WTC11 (cell line): Measurements from ENCODE around the gene TMPRSS12. TPM values are rescaled to one million over a fixed set of nuclear protein-coding genes. Genes with fewer than 3 reads are reported as not detected.
"Not testable (repeated sequence)": the region's sequence is repeated elsewhere in the genome, so short reads cannot be mapped to it uniquely, and the experiment has no call there.

Source experiments
- ATAC-seq: fragments of 200-7000 bp; cut with Tn5 transposase; 2 replicates; pipeline ENCODE4 v1.10.0; 2021; ENCODE audit warnings: mild to moderate bottlenecking, moderate library complexity
- CTCF ChIA-PET: fragments of 300-600 bp; sonication (Branson Sonifier 250); formaldehyde crosslinking; loops from one replicate; lab custom pipeline; 2021; ENCODE audit warnings: antibody characterized with exemption; lab: Charles Lee
- POLR2A ChIA-PET: fragments of 350-600 bp; sonication (Branson Sonifier 250); formaldehyde crosslinking; loops from one replicate; lab custom pipeline; 2021; ENCODE audit warnings: antibody characterized with exemption; lab: Charles Lee
- DNase-seq: peaks from one replicate; pipeline ENCODE4 v3.0.0; 2021; ENCODE audit warnings: low spot score
- H3K27ac Mint-ChIP-seq: 2 replicates; pipeline ENCODE4 v1.8.0; 2021; ENCODE audit warnings: mixed read lengths
- H3K27me3 Mint-ChIP-seq: 2 replicates; pipeline ENCODE4 v1.8.0; 2021; ENCODE audit warnings: low read depth, mild to moderate bottlenecking, moderate library complexity, mixed read lengths
- H3K36me3 Mint-ChIP-seq: 2 replicates; pipeline ENCODE4 v1.8.0; 2021; ENCODE audit warnings: mixed read lengths
- H3K4me1 Mint-ChIP-seq: 2 replicates; pipeline ENCODE4 v1.8.0; 2022; ENCODE audit warnings: mixed read lengths
- H3K4me3 Mint-ChIP-seq: 2 replicates; pipeline ENCODE4 v1.8.0; 2021; ENCODE audit warnings: mild to moderate bottlenecking, moderate library complexity, mixed read lengths
- H3K9me3 Mint-ChIP-seq: 2 replicates; pipeline ENCODE4 v1.8.0; 2021; ENCODE audit warnings: mixed read lengths
- ATF1 ChIP-seq: sonication (generic); formaldehyde crosslinking; IDR thresholded peaks from 2 replicates; pipeline ENCODE4 v1.8.1; 2023; ENCODE audit warnings: mild to moderate bottlenecking, moderate library complexity, missing genetic modification reagents
- ATF3 ChIP-seq: sonication (generic); formaldehyde crosslinking; conservative IDR thresholded peaks from 2 replicates; pipeline ENCODE4 v1.8.1; 2022; ENCODE audit warnings: mild to moderate bottlenecking, missing genetic modification reagents
- CBFB ChIP-seq: sonication (generic); formaldehyde crosslinking; IDR thresholded peaks from 2 replicates; pipeline ENCODE4 v1.8.1; 2022; ENCODE audit warnings: mild to moderate bottlenecking, low read depth, missing genetic modification reagents
- CTCF ChIP-seq: fragments of 200-600 bp; IDR thresholded peaks from 2 replicates; pipeline ENCODE4 v1.8.0; 2022; ENCODE audit warnings: antibody characterized with exemption
- FOXK1 ChIP-seq: sonication (generic); formaldehyde crosslinking; IDR thresholded peaks from 2 replicates; pipeline ENCODE4 v1.8.0; 2022; ENCODE audit warnings: mild to moderate bottlenecking, moderate library complexity, missing genetic modification reagents
- GABPB1 ChIP-seq: sonication (generic); formaldehyde crosslinking; IDR thresholded peaks from 2 replicates; pipeline ENCODE4 v1.8.1; 2023; ENCODE audit warnings: mild to moderate bottlenecking, missing genetic modification reagents
- GRHL2 ChIP-seq: fragments of 250-450 bp; sonication (Bioruptor Pico); IDR thresholded peaks from 2 replicates; pipeline ENCODE4 v1.8.0; 2022; ENCODE audit warnings: mild to moderate bottlenecking, moderate library complexity; ENCODE audit not compliant: insufficient replicate concordance, severe bottlenecking
- GTF2I ChIP-seq: fragments of 250-450 bp; sonication (Bioruptor Pico); conservative IDR thresholded peaks from 2 replicates; pipeline ENCODE4 v1.4.0; 2021; ENCODE audit warnings: mild to moderate bottlenecking
- HMGA2 ChIP-seq: fragments of 250-450 bp; sonication (Bioruptor Pico); IDR thresholded peaks from 2 replicates; pipeline ENCODE4 v1.4.0; 2021; ENCODE audit warnings: mild to moderate bottlenecking, moderate library complexity
- IRF1 ChIP-seq: sonication (generic); formaldehyde crosslinking; IDR thresholded peaks from 2 replicates; pipeline ENCODE4 v1.8.0; 2023; ENCODE audit warnings: missing genetic modification reagents
- KAT7 ChIP-seq: sonication (generic); formaldehyde crosslinking; IDR thresholded peaks from 2 replicates; pipeline ENCODE4 v1.8.1; 2023; ENCODE audit warnings: missing genetic modification reagents, mild to moderate bottlenecking, borderline replicate concordance
- MXD4 ChIP-seq: fragments of 250-450 bp; sonication (Bioruptor Pico); IDR thresholded peaks from 2 replicates; pipeline ENCODE4 v1.8.0; 2021; ENCODE audit warnings: mild to moderate bottlenecking, moderate library complexity, borderline replicate concordance
- MYBL2 ChIP-seq: sonication (generic); formaldehyde crosslinking; IDR thresholded peaks from 2 replicates; pipeline ENCODE4 v1.8.1; 2023; ENCODE audit warnings: mild to moderate bottlenecking, moderate library complexity, missing genetic modification reagents
- OVOL2 ChIP-seq: fragments of 250-450 bp; sonication (Bioruptor Pico); IDR thresholded peaks from 2 replicates; pipeline ENCODE4 v1.9.0; 2021; ENCODE audit warnings: mild to moderate bottlenecking, borderline replicate concordance
- PRRX2 ChIP-seq: fragments of 250-450 bp; sonication (Bioruptor Pico); IDR thresholded peaks from 2 replicates; pipeline ENCODE4 v1.8.0; 2021; ENCODE audit warnings: mild to moderate bottlenecking
- SMAD3 ChIP-seq: sonication (generic); formaldehyde crosslinking; IDR thresholded peaks from 2 replicates; pipeline ENCODE4 v1.8.0; 2022; ENCODE audit warnings: missing genetic modification reagents, mild to moderate bottlenecking, borderline replicate concordance
- SOX15 ChIP-seq: fragments of 250-450 bp; sonication (Bioruptor Pico); IDR thresholded peaks from 2 replicates; pipeline ENCODE4 v1.9.0; 2021; ENCODE audit warnings: mild to moderate bottlenecking
- STAT6 ChIP-seq: sonication (generic); formaldehyde crosslinking; conservative IDR thresholded peaks from 2 replicates; pipeline ENCODE4 v1.8.1; 2023; ENCODE audit warnings: mild to moderate bottlenecking, low read depth, missing genetic modification reagents, moderate library complexity
- USF1 ChIP-seq: sonication (generic); formaldehyde crosslinking; IDR thresholded peaks from 2 replicates; pipeline ENCODE4 v1.8.0; 2022; ENCODE audit warnings: mild to moderate bottlenecking, missing genetic modification reagents
- ZMAT4 ChIP-seq: fragments of 250-450 bp; sonication (Bioruptor Pico); IDR thresholded peaks from 2 replicates; pipeline ENCODE4 v1.9.0; 2021; ENCODE audit warnings: mild to moderate bottlenecking
- ZNF138 ChIP-seq: sonication (generic); formaldehyde crosslinking; conservative IDR thresholded peaks from 2 replicates; pipeline ENCODE4 v1.8.1; 2022; ENCODE audit warnings: mild to moderate bottlenecking, moderate library complexity, missing genetic modification reagents
- ZNF263 ChIP-seq: sonication (generic); formaldehyde crosslinking; IDR thresholded peaks from 2 replicates; pipeline ENCODE4 v1.8.1; 2022; ENCODE audit warnings: low read depth, mild to moderate bottlenecking, moderate library complexity, missing genetic modification reagents
- ZNF396 ChIP-seq: fragments of 250-450 bp; sonication (Bioruptor Pico); IDR thresholded peaks from 2 replicates; pipeline ENCODE4 v1.8.0; 2021; ENCODE audit warnings: mild to moderate bottlenecking, moderate library complexity, borderline replicate concordance
- total RNA-seq: library from RNA; stranded (reverse); gene quantifications from 3 replicates; pipeline ENCODE4 v1.2.3, GENCODE V29; 2021

The TMPRSS12 gene
- total RNA-seq, 1 experiment from 2014 or later: not detected

- H3K27ac Mint-ChIP-seq, DNase-seq, ATAC-seq, H3K36me3 Mint-ChIP-seq, H3K27me3 Mint-ChIP-seq, H3K9me3 Mint-ChIP-seq, H3K4me3 Mint-ChIP-seq, H3K4me1 Mint-ChIP-seq, POLR2A ChIA-PET: not testable (repeated sequence)
- CTCF ChIA-PET: interaction anchor here (4.0 to 4.8 kb wide), 2 partner anchors 59 to 162 kb away, joined by 14 to 70 read pairs; no protein-coding TSS in a partner anchor
- peak; percentile 32; the same call in 1 of the 2 replicates for TF ChIP-seq HMGA2 (CRISPR knock-in tag)
Measured at GRCh38 chr12:50823724-50824123, 19.0 kb upstream of the TMPRSS12 start.

GRCh38 chr12:50824914-50825313, 17.8 kb upstream of the TMPRSS12 start:
- POLR2A ChIA-PET: no interaction called here
- DNase-seq: no peak
- TF ChIP-seq USF1 (CRISPR knock-in tag) (peak; percentile 33; the same call in 1 of the 2 replicates), OVOL2 (CRISPR knock-in tag) (no peak)
- peak; percentile 43 for ATAC-seq
- H3K36me3 Mint-ChIP-seq: no peaks in the 10 kb centered on the region
- H3K27ac Mint-ChIP-seq: peak overlapping the region; percentile 35
- H3K27me3 Mint-ChIP-seq: no peaks in the 10 kb centered on the region
- no peaks in the 10 kb centered on the region for H3K9me3 Mint-ChIP-seq
- CTCF ChIA-PET: interaction anchor here (0.6 to 4.8 kb wide), 20 partner anchors 8 to 516 kb away, joined by 3 to 70 read pairs (median 4); partner anchors contain the start of genes DIP2B, SLC11A2 and TMPRSS12
- no peak overlapping the region for H3K4me3 Mint-ChIP-seq
- H3K4me1 Mint-ChIP-seq: no peaks in the 10 kb centered on the region

- Mint-ChIP-seq H3K4me3 (no peak overlapping the region), H3K27ac (no peak overlapping the region), H3K36me3 (no peaks in the 10 kb centered on the region), H3K9me3 (no peaks in the 10 kb centered on the region), H3K4me1 (no peaks in the 10 kb centered on the region), H3K27me3 (no peaks in the 10 kb centered on the region)
- POLR2A ChIA-PET: no interaction called here
- DNase-seq (no peak), ATAC-seq (no peak; the same call in 1 of the 2 replicates)
- CTCF ChIA-PET: interaction anchor here (0.6 to 4.8 kb wide), 22 partner anchors 13 to 516 kb away, joined by 3 to 70 read pairs (median 4); partner anchors contain the start of genes DIP2B, SLC11A2 and TMPRSS12
- TF ChIP-seq IRF1 (CRISPR knock-in tag): no peak
- 0 out of 2 replicates have a peak, but pooled peaks have one; percentile 48 for TF ChIP-seq GABPB1 (CRISPR knock-in tag)
- no peak for TF ChIP-seq FOXK1 (CRISPR knock-in tag)
- TF ChIP-seq ZNF396 (CRISPR knock-in tag): no peak
- TF ChIP-seq CTCF: peak; percentile 34
- TF ChIP-seq ZNF263: no peak
Measured at GRCh38 chr12:50825372-50825838, 17.3 kb upstream of the TMPRSS12 start.

- Mint-ChIP-seq H3K27ac (0 out of 2 replicates have a peak overlapping the region, but pooled peaks have one; percentile 43), H3K4me1 (no peaks in the 10 kb centered on the region), H3K9me3 (peaks cover 20% of the 10 kb centered on the region), H3K27me3 (peaks cover 3% of the 10 kb centered on the region; the same call in 1 of the 2 replicates), H3K36me3 (peaks cover 9% of the 10 kb centered on the region), H3K4me3 (no peak overlapping the region)
- ATAC-seq (no peak), DNase-seq (no peak)
- CTCF ChIA-PET: interaction anchor here (2.6 to 4.8 kb wide), 2 partner anchors 63 to 159 kb away, joined by 13 to 14 read pairs; no protein-coding TSS in a partner anchor
- TF ChIP-seq FOXK1 (CRISPR knock-in tag): no peak
- TF ChIP-seq SMAD3 (CRISPR knock-in tag): no peak
- no peak for TF ChIP-seq GRHL2 (CRISPR knock-in tag)
- TF ChIP-seq PRRX2 (CRISPR knock-in tag): no peak
- TF ChIP-seq ATF1 (CRISPR knock-in tag): no peak
- no peak for TF ChIP-seq MYBL2 (CRISPR knock-in tag)
- TF ChIP-seq STAT6 (CRISPR knock-in tag): no peak
- TF ChIP-seq ZNF138 (CRISPR knock-in tag): no peak
- TF ChIP-seq KAT7 (CRISPR knock-in tag): no peak
- TF ChIP-seq ATF3 (CRISPR knock-in tag): no peak
- no peak for TF ChIP-seq SOX15 (CRISPR knock-in tag)
- TF ChIP-seq GTF2I (CRISPR knock-in tag): no peak
- TF ChIP-seq MXD4 (CRISPR knock-in tag): no peak
- TF ChIP-seq ZMAT4 (CRISPR knock-in tag): no peak
- no peak for TF ChIP-seq CBFB (CRISPR knock-in tag)
- POLR2A ChIA-PET: no interaction called here
Measured at GRCh38 chr12:50828121-50828520, 14.6 kb upstream of the TMPRSS12 start.
